CD4-positive, alpha-beta T cell treated with Interleukin-15 for 1 hour (primary cell): ENCODE results near the gene DGLUCY.
"Not testable (repeated sequence)": the region's sequence is repeated elsewhere in the genome, so short reads cannot be mapped to it uniquely, and the experiment has no call there.

ENCODE experiments used
- DNase-seq: peaks from one replicate; pipeline ENCODE4 v3.0.0-alpha.2; 2020

The DGLUCY gene

DNA sequence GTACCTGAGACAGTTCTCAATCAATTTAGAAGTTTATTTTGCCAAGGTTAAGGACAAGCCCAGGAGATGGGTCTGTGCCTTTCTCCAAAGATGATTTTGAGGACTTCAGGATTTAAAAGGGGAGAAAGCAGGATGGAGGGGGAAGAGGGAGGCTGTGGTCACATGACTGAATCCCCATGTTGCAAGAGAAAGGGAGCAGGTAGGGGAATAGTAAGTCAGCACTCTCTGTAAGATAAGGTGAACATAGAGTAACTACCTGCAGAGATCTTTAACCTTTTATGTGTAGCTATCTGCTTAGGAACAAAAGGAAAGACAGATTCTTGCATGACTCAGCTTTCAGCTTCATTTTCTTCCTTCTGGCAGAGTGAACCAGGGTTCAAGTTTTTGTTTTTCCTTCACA is 25.9 kb downstream of the DGLUCY start:
- DNase-seq, result no peak

DNA sequence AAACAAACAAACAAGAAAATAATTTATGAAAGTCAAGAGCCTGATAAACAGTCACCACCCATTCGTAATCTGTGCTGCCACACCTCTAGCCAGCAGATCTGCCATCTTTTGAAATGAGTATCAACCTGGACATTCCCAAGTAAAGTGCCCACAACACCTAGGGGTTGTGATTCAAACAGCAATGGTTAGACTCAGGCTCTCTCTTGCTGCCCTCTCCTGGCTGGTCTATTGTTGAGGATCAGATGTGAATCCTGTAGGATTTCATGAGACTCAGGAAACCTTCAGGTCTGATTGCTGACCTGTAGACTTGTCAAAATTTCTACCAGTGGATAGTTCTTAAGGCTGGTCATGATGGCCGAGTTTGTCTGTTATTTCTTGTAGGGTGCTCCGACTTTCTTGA is 26.8 kb downstream of the DGLUCY start:
- DNase-seq, result no peak

DNA sequence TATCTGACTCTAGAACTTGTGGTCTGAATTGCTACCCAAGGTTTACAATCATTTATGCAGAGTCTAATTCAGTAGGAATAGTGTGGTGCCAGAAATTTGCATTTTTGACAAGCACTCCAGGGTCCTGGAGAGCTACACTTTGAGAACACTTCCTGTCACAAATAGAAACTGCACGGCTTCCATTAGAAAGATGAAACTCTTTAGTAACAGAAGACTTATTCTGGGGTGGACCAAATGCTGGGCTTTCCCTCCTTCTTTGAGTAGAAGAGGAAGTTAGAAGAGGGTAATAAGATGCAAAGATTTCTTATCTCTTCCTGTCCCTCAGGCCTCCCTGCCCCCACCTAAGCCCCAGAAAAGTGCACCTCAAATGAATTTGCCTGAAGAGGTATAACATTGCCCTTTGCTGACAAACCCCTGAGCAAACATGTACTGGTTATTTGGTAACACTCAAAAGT is 28.4 kb downstream of the DGLUCY start:
- no peak for DNase-seq

- DNase-seq, result no peak
Observed at GRCh38 chr14:91143862-91144261, 30.0 kb downstream of the DGLUCY start.

- no peak for DNase-seq
Observed at GRCh38 chr14:91144425-91145145, 30.7 kb downstream of the DGLUCY start.

DNA sequence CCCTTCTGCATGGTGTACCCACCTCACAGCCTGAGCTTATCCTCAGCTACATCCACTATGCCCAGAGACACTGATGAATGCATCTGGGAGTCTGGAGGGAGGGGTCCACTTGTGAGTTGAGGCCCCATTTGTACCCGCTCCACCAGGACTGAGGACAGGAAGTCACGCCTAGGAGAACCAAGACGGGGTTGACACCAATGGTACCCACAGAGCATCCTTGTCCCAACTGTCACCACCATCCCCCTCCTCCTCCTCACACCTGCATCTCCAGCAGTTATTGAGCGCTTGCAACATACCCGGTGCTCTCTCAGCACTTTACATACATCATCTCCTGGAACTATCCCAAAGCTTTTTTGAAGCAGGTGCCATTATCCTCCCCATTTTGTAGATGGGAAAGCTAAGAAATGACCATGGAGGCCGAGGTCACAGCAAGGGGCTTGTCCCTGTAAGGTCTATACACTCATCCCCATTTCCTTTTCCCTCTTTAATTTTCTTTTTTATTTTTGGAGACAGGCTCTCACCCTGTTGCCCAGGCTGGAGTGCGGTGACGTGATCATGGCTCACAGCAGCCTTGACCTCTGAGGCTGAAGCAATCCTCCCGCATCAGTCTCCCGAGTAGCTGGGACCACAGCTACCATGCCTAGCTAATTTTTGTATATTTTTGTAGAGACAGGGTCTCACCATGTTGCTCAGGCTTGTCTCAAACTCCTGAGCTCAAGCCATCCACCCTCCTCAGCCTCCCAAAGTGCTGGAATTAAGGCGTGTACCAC is 31.7 kb downstream of the DGLUCY start:
- DNase-seq, result no peak

GRCh38 chr14:91146661-91147060 is 32.8 kb downstream of the DGLUCY start:
- DNase-seq, result no peak

DNA sequence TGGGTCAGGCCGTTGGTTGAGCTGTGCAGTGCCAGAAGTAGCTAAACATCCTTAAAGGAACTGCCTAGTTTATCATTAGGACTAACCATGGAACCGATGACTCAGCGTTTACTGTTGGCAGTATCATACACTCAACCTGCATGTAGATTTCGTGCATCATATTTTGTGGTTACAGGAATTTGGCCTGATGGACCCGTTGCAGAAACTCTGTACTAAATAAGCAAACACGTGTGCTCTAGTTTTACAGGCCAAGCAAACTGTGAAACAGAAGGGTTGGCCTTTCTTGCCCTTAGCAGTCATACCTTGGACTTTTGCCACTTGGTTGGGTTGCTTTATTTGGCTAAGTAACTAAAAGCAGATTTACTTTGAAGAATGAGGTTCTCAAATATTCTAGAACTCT is 35.6 kb downstream of the DGLUCY start:
- no peak for DNase-seq

- DNase-seq, result no peak
Observed at GRCh38 chr14:91152499-91152898, 38.6 kb downstream of the DGLUCY start.

GRCh38 chr14:91153360-91153759 is 39.5 kb downstream of the DGLUCY start:
- no peak for DNase-seq

GRCh38 chr14:91154851-91155625 is 41.2 kb downstream of the DGLUCY start:
- no peak for DNase-seq

DNA sequence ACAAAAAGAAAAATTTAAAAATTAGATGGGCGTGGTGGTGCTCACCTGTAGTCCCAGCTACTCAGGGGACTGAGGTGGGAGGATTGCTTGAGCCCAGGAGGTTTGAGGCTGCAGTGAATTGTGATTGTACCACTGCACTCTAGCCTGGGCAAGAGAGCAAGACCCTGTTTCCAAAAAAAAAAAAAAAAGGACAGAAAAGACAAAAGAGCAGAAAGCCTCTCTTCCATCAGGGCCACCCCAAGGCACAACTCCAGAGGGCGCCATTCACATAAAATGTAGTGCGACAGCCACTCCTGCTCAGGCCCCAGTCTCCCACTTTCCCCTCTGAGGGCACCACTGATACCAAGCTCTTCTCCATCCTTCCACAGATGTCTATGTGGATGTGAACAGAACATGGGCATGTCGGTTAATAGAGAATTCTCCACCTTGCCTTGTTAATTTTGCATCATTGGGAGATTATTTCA is 41.8 kb downstream of the DGLUCY start:
- DNase-seq, result no peak

DNA sequence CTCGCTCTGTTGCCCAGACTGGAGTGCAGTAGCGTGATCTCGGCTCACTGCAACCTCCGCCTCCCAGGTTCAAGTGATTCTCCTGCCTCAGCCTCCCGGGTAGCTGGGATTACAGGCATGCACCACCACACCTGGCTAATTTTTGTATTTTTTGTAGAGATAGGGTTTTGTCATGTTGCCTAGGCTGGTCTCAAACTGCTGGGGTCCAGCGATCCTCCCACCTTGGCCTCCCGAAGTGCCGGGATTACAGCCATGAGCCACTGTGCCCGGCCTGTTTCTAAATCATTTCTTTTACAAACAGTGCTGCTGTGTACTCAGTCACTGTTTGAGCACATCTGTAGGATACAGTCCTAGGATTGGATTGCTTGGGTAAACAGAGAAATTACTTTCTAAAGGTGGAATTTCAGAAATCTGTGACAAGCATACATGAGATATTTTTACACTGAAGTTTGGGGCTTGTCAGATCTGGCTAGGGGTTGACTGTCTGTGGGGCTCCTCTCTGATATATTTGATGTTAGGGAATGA is 42.3 kb downstream of the DGLUCY start:
- not testable (repeated sequence) for DNase-seq

GRCh38 chr14:91156877-91157276 is 43.0 kb downstream of the DGLUCY start:
- DNase-seq, result not testable (repeated sequence)

GRCh38 chr14:91158091-91158790 is 44.4 kb downstream of the DGLUCY start:
- no peak for DNase-seq

DNA sequence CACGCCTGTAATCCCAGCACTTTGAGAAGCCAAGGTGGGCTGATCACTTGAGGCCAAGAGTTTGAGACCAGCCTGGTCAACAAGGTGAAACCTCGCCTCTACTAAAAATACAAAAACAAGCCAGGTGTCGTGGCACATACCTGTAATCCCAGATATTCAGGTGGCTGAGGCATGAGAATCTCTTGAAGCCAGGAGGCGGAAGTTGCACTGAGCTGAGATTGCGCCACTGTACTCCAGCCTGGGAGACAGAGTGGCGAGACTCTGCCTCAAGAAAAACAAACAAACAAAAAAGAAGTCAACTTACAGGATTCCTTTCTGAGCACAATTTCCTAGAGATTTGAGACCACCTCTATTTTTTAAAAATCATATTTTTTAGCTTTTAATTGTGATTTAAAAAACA is 45.3 kb downstream of the DGLUCY start:
- no peak for DNase-seq

DNA sequence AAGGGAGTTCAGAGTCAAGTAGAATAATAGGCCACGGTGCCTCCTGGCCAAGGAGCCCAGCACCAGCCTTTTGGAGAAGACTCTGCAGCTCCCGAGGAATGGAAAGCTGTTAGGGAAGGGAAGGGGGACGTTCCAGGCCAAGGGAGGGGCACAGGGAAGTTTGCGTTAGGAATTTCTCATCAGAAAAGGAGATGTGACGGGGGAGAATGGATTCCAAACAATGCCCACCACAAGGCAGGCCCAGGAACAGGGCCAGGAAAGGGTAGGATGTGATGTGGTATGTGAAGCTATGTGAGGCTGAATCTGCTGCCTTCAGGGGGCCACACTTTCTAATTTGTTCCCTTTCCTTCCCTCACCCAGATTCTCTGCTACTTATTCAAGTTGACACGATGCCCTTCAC is 46.0 kb downstream of the DGLUCY start:
- no peak for DNase-seq

GRCh38 chr14:91163316-91163715 is 49.4 kb downstream of the DGLUCY start:
- no peak for DNase-seq

- no peak for DNase-seq
Observed at GRCh38 chr14:91164676-91165075, 50.8 kb downstream of the DGLUCY start.

- DNase-seq, result no peak
Observed at GRCh38 chr14:91167380-91167770, 53.5 kb downstream of the DGLUCY start.

- no peak for DNase-seq
Observed at GRCh38 chr14:91169951-91170350, 56.1 kb downstream of the DGLUCY start.

GRCh38 chr14:91170504-91171121 is 56.7 kb downstream of the DGLUCY start:
- no peak for DNase-seq
